Gastroesophageal sphincter (tissue), 3 donors: ENCODE data around the gene PCSK1N.

Experiments
- CTCF ChIP-seq, 4 experiments: fragments of 200-600 bp in 2 of 4; fragments of 450-650 bp in 2 of 4; sonication (generic) in 1 of 4; IDR thresholded peaks; one replicate each; pipeline ENCODE4 v1.5.1; 2017 to 2019; ENCODE audit warnings: antibody characterized with exemption in 4 of 4, mild to moderate bottlenecking in 2 of 4, moderate library complexity in 2 of 4
- EP300 ChIP-seq: sonication (generic); formaldehyde crosslinking; IDR thresholded peaks from one replicate; pipeline ENCODE4 v1.6.1; 2017; ENCODE audit warnings: antibody characterized with exemption, mild to moderate bottlenecking

GRCh38 chrX:48823053-48823452 lies 12.4 kb downstream of the PCSK1N start:
- TF ChIP-seq CTCF (IDR thresholded peaks at IDR 0.05) (no peak), EP300 (no peak)
